ENCODE measurements around the gene TMEM151A.

Gene TMEM151A

GRCh38 chr11:66247295-66247694, 44.4 kb upstream of the TMEM151A start:
- no peaks in the 10 kb centered on the region for H4K20me1 ChIP-seq (ENCODE audit: insufficient read depth, low read length, poor library complexity, severe bottlenecking)
- no peak overlapping the region for H3K4me2 ChIP-seq (ENCODE audit: low read depth, low read length, poor library complexity, severe bottlenecking)
- no peak overlapping the region for H2AFZ ChIP-seq (ENCODE audit: low read length)
- H3K4me1 ChIP-seq (ENCODE audit: insufficient read depth, low read length, poor library complexity, severe bottlenecking): no peaks in the 10 kb centered on the region
- no peaks in the 10 kb centered on the region for H3K9me3 ChIP-seq (ENCODE audit: insufficient read depth, low read depth, low read length)
- no peak overlapping the region for H3K9ac ChIP-seq (ENCODE audit: low read depth, low read length, poor library complexity, severe bottlenecking)
- no peak for TF ChIP-seq CTCF (conservative IDR thresholded peaks at IDR 0.05; ENCODE audit: low read length)
- TF ChIP-seq EZH2phosphoT487 (IDR thresholded peaks at IDR 0.05; ENCODE audit: borderline replicate concordance): no peak
- H3K36me3 ChIP-seq (ENCODE audit: insufficient read depth, low read length): no peaks in the 10 kb centered on the region
- H3K79me2 ChIP-seq (ENCODE audit: insufficient read depth, low read length): no peaks in the 10 kb centered on the region
- H3K4me3 ChIP-seq (ENCODE audit: low read length, poor library complexity, severe bottlenecking): no peak overlapping the region
- H3K27me3 ChIP-seq (ENCODE audit: insufficient read depth, low read length, poor library complexity, severe bottlenecking): no peaks in the 10 kb centered on the region
- no peaks in the 10 kb centered on the region for H3K9me2 ChIP-seq (replicated peaks; ENCODE audit: low read depth, low read length)
- H3F3A ChIP-seq (ENCODE audit: low read depth): no peaks in the 10 kb centered on the region

GRCh38 chr11:66247801-66248200, 43.9 kb upstream of the TMEM151A start:
- H2AFZ ChIP-seq (ENCODE audit: low read length): no peak overlapping the region
- H3K4me2 ChIP-seq (ENCODE audit: low read depth, low read length, poor library complexity, severe bottlenecking): no peak overlapping the region
- H3K79me2 ChIP-seq (ENCODE audit: insufficient read depth, low read length): no peaks in the 10 kb centered on the region
- no peaks in the 10 kb centered on the region for H3K4me1 ChIP-seq (ENCODE audit: insufficient read depth, low read length, poor library complexity, severe bottlenecking)
- no peaks in the 10 kb centered on the region for H3K9me2 ChIP-seq (replicated peaks; ENCODE audit: low read depth, low read length)
- no peaks in the 10 kb centered on the region for H3K27me3 ChIP-seq (ENCODE audit: insufficient read depth, low read length, poor library complexity, severe bottlenecking)
- TF ChIP-seq CTCF (conservative IDR thresholded peaks at IDR 0.05; ENCODE audit: low read length) (no peak), EZH2phosphoT487 (IDR thresholded peaks at IDR 0.05; ENCODE audit: borderline replicate concordance) (no peak)
- no peaks in the 10 kb centered on the region for H3F3A ChIP-seq (ENCODE audit: low read depth)
- H3K9ac ChIP-seq (ENCODE audit: low read depth, low read length, poor library complexity, severe bottlenecking): no peak overlapping the region
- no peaks in the 10 kb centered on the region for H4K20me1 ChIP-seq (ENCODE audit: insufficient read depth, low read length, poor library complexity, severe bottlenecking)
- H3K36me3 ChIP-seq (ENCODE audit: insufficient read depth, low read length): no peaks in the 10 kb centered on the region
- H3K9me3 ChIP-seq (ENCODE audit: insufficient read depth, low read depth, low read length): no peaks in the 10 kb centered on the region
- no peak overlapping the region for H3K4me3 ChIP-seq (ENCODE audit: low read length, poor library complexity, severe bottlenecking)

GRCh38 chr11:66248903-66249302, 42.8 kb upstream of the TMEM151A start:
- Histone ChIP-seq H2AFZ (ENCODE audit: low read length) (no peak overlapping the region), H3K79me2 (ENCODE audit: insufficient read depth, low read length) (no peaks in the 10 kb centered on the region), H3K9me2 (replicated peaks; ENCODE audit: low read depth, low read length) (no peaks in the 10 kb centered on the region), H3K36me3 (ENCODE audit: insufficient read depth, low read length) (no peaks in the 10 kb centered on the region), H3K4me2 (ENCODE audit: low read depth, low read length, poor library complexity, severe bottlenecking) (no peak overlapping the region), H3K4me1 (ENCODE audit: insufficient read depth, low read length, poor library complexity, severe bottlenecking) (no peaks in the 10 kb centered on the region), H3F3A (ENCODE audit: low read depth) (no peaks in the 10 kb centered on the region), H3K9me3 (ENCODE audit: insufficient read depth, low read depth, low read length) (no peaks in the 10 kb centered on the region), H4K20me1 (ENCODE audit: insufficient read depth, low read length, poor library complexity, severe bottlenecking) (no peaks in the 10 kb centered on the region), H3K9ac (ENCODE audit: low read depth, low read length, poor library complexity, severe bottlenecking) (no peak overlapping the region), H3K4me3 (ENCODE audit: low read length, poor library complexity, severe bottlenecking) (no peak overlapping the region), H3K27me3 (ENCODE audit: insufficient read depth, low read length, poor library complexity, severe bottlenecking) (no peaks in the 10 kb centered on the region)
- TF ChIP-seq EZH2phosphoT487 (IDR thresholded peaks at IDR 0.05; ENCODE audit: borderline replicate concordance) (no peak), CTCF (conservative IDR thresholded peaks at IDR 0.05; ENCODE audit: low read length) (no peak)
